ENCODE data around the gene COL27A1.

GRCh38 chr9:114183006-114183405, 27.7 kb downstream of the COL27A1 start:
- TF ChIP-seq CTCF (IDR thresholded peaks at IDR 0.05) (no peak), POLR2A (IDR thresholded peaks at IDR 0.05) (no peak), POLR2AphosphoS5 (IDR thresholded peaks at IDR 0.05) (no peak)

All from prostate gland (tissue), 2 donors.